Stimulated activated CD8-positive, alpha-beta memory T cell treated with anti-CD3 and anti-CD28 coated beads, Interleukin-7, amount 100 ng/mL, for 1 hour (primary cell): ENCODE measurements around the gene HASPIN.

Experiments
- DNase-seq, 2 donors: peaks; one replicate each; pipeline ENCODE4 v3.0.0-alpha.2; 2020; ENCODE audit warnings: low read depth in 2 of 2

HASPIN gene

DNA sequence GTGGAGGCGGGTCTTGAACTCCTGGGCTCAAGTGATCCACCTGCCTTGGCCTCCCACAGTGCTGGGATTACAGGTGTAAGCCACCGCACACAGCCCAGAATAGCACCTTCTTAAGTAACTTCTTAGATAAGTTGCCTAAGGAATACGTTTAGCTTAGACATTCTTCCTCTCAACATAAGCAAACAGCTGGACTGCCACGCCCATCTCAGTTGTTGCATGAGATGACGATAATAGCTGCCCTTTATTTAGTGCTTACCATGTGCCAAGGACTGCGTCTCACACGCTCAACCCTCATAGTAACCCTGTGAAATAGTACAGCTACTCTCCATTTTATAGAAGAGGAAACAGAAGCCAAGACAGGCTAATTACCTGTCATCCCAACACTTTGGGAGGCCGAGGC lies 11.8 kb downstream of the HASPIN start:
- no peak for DNase-seq

DNA sequence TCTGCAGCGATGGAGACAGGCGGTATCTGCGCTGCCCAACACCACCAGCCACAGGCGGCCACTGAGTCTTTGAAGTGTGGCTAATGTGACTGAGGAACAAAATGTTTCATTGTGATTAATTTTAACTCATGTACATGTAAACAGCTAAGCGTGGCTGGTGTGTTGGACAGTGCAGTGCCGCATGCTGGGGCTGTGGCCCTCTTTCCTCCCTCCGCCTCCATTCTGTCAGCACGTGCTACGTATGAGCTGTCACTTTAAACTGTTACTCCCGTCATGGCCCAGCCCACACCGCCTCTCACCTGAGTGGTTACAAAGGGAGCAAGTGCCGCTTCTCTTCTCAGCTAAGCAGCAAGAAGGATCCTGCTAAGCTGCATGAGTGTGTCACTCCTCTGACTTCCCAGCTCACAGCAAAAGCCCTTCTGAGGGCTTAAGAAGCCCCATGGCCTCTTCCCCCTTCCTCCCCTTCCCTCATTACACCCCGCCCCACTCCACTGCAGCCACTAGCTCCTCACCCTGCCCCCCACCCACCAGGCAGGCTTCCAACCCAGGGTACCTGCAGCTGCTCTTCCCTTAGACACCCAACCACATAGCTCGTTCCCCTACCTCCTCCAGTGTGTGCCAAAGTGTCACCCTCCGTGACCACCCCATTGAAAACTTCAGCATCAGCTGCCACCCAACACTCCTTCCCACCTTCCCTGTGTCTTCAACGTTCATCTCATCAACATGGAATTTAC lies 15.0 kb downstream of the HASPIN start:
- peak; percentile 26 to 49 for DNase-seq

DNA sequence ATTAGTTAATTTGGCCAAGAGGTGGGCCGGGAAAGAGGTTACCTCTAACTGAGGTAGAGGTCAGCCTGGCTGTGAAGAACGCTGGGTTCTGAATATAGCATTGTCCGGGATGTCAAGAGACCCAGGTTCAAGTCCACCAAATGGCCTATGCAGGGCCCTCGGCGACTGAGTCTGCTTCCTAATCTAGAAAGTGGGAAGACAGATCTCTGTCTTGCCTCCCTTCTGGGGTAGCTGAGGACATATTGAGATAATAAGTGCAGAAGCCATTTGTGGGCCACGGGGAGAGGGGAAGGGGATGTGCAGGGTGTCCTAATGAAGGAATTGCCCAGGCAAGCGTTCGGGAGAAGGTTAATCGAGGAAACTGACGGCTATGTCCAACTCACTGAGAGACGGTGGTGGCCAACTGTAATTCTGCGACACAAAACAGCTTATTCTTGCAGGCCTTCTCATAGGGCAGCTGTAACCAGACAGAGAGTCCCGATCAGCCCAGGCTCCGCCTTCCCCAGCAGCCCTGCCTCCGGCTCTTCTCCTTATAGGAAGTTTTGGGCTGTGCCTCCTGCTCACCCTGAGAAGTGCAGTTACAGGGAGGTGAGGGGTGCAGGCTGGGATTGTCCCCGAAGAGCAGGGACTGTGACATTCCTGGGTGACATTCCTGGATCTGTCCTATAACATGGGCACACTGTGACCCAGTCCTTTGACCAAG lies 15.9 kb downstream of the HASPIN start:
- no peak for DNase-seq

GRCh38 chr17:3740611-3741073 lies 16.9 kb downstream of the HASPIN start:
- DNase-seq, result no peak

GRCh38 chr17:3744014-3744413 lies 20.3 kb downstream of the HASPIN start:
- no peak for DNase-seq

- DNase-seq, result no peak
Observed at GRCh38 chr17:3745071-3745470, 21.4 kb downstream of the HASPIN start.

- no peak for DNase-seq
Observed at GRCh38 chr17:3747805-3748204, 24.1 kb downstream of the HASPIN start.

GRCh38 chr17:3748576-3748975 lies 24.9 kb downstream of the HASPIN start:
- DNase-seq, result no peak

- no peak for DNase-seq
Observed at GRCh38 chr17:3750296-3750695, 26.6 kb downstream of the HASPIN start.

- DNase-seq, result no peak
Observed at GRCh38 chr17:3750926-3751325, 27.2 kb downstream of the HASPIN start.

GRCh38 chr17:3751836-3752235 lies 28.1 kb downstream of the HASPIN start:
- DNase-seq, result no peak

DNA sequence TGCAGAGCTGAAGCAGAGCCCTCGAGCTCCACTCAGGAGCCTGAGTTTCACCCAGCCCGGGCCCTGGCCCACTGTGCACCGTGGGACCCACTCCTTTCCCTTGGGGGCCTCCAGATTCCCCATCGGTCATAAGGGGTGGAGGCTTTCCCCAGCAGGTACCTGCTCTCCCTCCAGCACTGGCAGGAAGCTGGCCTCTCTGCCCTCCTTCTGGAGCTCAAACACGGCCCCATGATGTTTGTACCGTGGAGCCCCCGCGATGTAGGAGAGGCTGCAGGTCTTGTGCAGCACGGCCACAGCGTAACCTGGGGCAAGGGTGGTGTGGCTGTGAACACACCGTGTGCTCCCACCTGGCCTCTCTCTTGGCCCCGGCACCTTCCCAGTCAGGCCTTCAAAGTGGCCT lies 29.9 kb downstream of the HASPIN start:
- no peak for DNase-seq

- no peak for DNase-seq
Observed at GRCh38 chr17:3754066-3754457, 30.4 kb downstream of the HASPIN start.

GRCh38 chr17:3754458-3755334 lies 31.0 kb downstream of the HASPIN start:
- peak; percentile 37 to 51 for DNase-seq

DNA sequence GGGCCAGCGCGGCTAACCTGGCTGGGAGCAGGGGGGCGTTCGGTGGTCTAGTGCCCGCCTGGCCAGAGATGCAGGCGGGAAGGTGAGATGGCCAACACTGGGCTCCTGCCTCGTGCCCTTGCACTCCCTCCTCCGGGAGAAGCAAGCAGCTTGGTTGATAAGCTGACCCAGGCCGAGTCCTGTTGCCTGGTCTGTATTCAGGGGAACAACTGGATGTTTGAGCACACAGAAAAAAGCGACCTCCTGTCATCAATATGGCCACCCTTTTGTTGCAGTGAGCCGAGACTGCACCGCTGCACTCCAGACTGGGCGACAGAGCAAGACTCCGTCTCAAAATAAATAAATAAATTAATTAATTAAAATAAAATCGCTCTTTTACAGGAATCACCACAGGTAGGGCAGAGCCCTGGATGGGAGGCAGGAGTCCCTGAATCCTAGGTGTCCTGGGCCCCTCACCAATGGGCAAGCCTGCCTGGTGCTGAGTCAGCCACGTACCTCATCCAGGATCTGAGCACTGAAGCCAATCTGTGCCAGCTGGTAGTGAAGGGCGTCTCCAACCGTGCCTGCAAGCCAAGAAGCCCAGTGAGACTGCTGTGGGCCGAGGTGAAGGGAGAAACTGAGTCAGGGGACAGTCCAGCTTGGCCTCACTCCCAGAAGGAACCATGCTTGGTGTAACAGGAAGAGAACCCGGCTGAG lies 31.8 kb downstream of the HASPIN start:
- no peak for DNase-seq

- DNase-seq, result no peak
Observed at GRCh38 chr17:3759597-3760216, 36.0 kb downstream of the HASPIN start.

DNA sequence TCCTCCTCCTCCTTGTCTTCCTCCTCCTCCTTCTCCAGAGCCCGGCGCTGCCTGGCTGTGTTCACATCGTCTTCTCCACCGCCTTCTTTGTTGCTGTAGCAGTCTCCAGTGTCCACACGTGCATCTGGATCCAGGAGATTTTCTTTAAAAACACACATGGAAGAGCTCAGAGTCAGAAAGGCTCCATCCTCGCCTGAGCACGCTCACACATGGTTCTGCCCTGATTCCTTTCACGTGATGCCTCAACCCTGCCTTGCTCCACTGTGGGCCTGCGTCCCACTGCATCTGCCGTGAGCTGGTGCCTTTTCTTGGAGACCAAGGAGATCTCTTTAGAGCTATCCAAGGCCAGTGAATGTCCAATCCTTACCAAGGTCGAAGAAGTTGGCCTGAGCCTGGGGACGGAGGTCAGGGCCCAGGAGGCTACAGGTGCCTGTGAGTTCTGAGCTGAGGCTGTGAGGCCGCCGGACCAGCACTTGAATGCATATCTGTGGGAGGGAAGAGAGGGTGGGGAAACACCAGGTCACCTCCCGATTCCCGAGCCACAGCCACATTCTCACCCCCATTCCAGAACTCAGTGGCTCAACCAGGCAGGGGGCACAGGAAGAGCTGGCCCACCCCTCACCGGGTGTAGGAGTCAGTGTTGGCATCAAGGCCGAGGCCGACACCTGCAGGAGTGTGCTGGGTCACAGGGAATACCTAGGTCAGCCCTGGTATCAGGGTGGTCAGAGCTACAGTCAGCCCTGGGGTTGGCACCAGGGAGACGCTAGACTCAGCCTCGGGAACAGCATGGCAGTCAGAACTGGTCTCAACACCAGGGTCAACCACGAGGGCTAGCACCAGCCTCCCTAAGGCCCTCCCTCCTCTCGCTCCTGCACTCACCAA lies 37.6 kb downstream of the HASPIN start:
- DNase-seq, result no peak

GRCh38 chr17:3761918-3762380 lies 38.2 kb downstream of the HASPIN start:
- DNase-seq, result no peak

DNA sequence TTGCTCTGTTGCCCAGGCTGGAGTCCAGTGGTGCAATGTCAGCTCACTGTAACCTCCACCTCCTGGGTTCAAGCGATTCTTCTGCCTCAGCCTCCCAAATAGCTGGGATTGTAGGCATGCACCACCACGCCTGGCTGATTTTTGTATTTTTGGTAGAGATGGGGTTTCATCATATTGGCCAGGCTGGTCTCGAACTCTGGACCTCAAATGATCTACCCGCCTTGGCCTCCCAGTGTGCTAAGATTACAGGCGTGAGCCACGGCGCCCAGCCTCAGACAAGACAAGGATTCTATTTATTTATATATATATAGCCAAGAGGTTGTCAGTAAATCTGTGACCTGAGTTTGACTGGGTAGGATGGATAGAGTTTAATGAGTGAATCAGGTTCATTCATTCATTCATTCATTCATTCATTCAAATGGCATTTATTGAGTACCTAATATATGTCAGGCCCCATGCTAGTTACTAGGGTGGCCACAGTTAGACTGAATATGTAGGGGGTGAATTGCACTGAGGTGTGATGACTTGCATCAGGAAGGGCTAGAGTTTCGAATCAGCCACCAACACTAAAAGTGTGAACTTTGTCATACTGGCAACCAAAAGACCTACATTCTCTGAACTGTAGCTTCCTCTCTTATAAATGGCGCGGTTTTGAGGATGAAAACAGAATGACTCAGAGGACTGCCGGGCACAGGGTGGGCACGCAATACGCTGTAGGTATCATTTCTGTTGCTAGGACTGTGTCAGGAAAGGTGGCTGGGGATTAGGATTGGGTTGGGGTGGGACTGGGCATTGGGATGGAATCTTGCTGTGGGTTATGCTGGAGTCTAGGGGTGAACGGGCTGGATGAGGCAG lies 39.4 kb downstream of the HASPIN start:
- DNase-seq, result no peak
